B cell (primary cell): ENCODE results near the gene NPFF. TPM values are rescaled to one million over a fixed set of nuclear protein-coding genes. Genes with fewer than 3 reads are reported as not detected.

Experiments
- ATAC-seq: fragments of 200-7000 bp; cut with Tn5 transposase; one replicate; pipeline ENCODE4 v1.10.0; 2021; ENCODE audit warnings: low read depth, mild to moderate bottlenecking, moderate number of reproducible peaks, moderate library complexity
- CTCF ChIA-PET: fragments of 350-600 bp; sonication (Branson Sonifier 250); formaldehyde crosslinking; loops from one replicate; lab custom pipeline; 2021; ENCODE audit warnings: antibody characterized with exemption, inconsistent platforms; lab: Charles Lee
- POLR2A ChIA-PET: fragments of 350-600 bp; sonication (Branson Sonifier 250); formaldehyde crosslinking; loops from one replicate; lab custom pipeline; 2021; ENCODE audit warnings: antibody characterized with exemption; lab: Charles Lee
- DNase-seq: peaks from one replicate; pipeline ENCODE4 v3.0.0; 2013
- H2AFZ ChIP-seq: 2 replicates; pipeline ENCODE4 v1.6.1; 2012; ENCODE audit warnings: mild to moderate bottlenecking, low read depth, low read length; ENCODE audit not compliant: insufficient read depth, poor library complexity, severe bottlenecking
- H3K27ac ChIP-seq, 2 donors: 1 replicate in 1 of 2; 2 replicates in 1 of 2; pipeline ENCODE4 v1.5.1; 2012 to 2013; ENCODE audit warnings: low read length in 2 of 2, mild to moderate bottlenecking in 2 of 2, moderate library complexity in 1 of 2
- H3K27me3 ChIP-seq, 4 experiments: fragments of 200-600 bp in 1 of 4; sonication (generic) in 1 of 4; replicated peaks in 1 of 4; 1 replicate in 2 of 4; 2 replicates in 2 of 4; pipeline versions ENCODE4 v1.6.1 to v1.7.0; 2013 to 2016; ENCODE audit warnings: low read length in 3 of 4, mild to moderate bottlenecking in 2 of 4, mixed read lengths in 1 of 4, moderate library complexity in 1 of 4; ENCODE audit not compliant: insufficient read depth in 4 of 4, control insufficient read depth in 3 of 4; ENCODE audit errors: control extremely low read depth in 1 of 4
- H3K36me3 ChIP-seq, 2 experiments: replicated peaks in 1 of 2; 1 replicate in 1 of 2; 2 replicates in 1 of 2; pipeline versions ENCODE4 v1.6.1 to v1.7.1; 2013; ENCODE audit warnings: low read length in 1 of 2; ENCODE audit not compliant: insufficient read depth in 2 of 2, control insufficient read depth in 1 of 2; ENCODE audit errors: control extremely low read depth in 1 of 2, extremely low read depth in 1 of 2
- H3K4me1 ChIP-seq, 2 donors: fragments of 200-600 bp in 1 of 2; sonication (generic) in 1 of 2; 1 replicate in 1 of 2; 2 replicates in 1 of 2; pipeline versions ENCODE4 v1.5.1 to v1.6.1; 2013 to 2017; ENCODE audit warnings: low read length in 2 of 2; ENCODE audit not compliant: control insufficient read depth in 2 of 2, insufficient read depth in 2 of 2
- H3K4me2 ChIP-seq: replicated peaks from 2 replicates; pipeline ENCODE3; 2012; ENCODE audit warnings: mild to moderate bottlenecking, low read depth, low read length; ENCODE audit not compliant: poor library complexity, severe bottlenecking
- H3K4me3 ChIP-seq, 5 experiments: fragments of 200-600 bp in 1 of 5; sonication (generic) in 1 of 5; 1 replicate in 3 of 5; 2 replicates in 2 of 5; pipeline versions ENCODE4 v1.5.1 to v1.7.0; 2011 to 2016; ENCODE audit warnings: low read length in 4 of 5, mild to moderate bottlenecking in 4 of 5, low read depth in 2 of 5, control low read depth in 1 of 5, moderate library complexity in 1 of 5; ENCODE audit not compliant: insufficient read depth in 1 of 5; ENCODE audit errors: control extremely low read depth in 1 of 5, extremely low read depth in 1 of 5
- H3K79me2 ChIP-seq: fragments of 200-600 bp; sonication (generic); one replicate; pipeline ENCODE4 v1.6.0; 2016; ENCODE audit warnings: low read length; ENCODE audit not compliant: control insufficient read depth, insufficient read depth
- H3K9ac ChIP-seq: fragments of 200-600 bp; sonication (generic); 2 replicates; pipeline ENCODE4 v1.6.1; 2017; ENCODE audit warnings: mild to moderate bottlenecking, low read length, moderate library complexity
- H3K9me3 ChIP-seq, 3 donors: one replicate each; pipeline versions ENCODE4 v1.6.1 to v1.7.1; 2013; ENCODE audit warnings: low read length in 2 of 3; ENCODE audit not compliant: control insufficient read depth in 2 of 3, insufficient read depth in 1 of 3; ENCODE audit errors: control extremely low read depth in 1 of 3
- H4K20me1 ChIP-seq: 2 replicates; pipeline ENCODE4 v1.6.0; 2012; ENCODE audit warnings: mild to moderate bottlenecking, low read length; ENCODE audit not compliant: insufficient read depth, control insufficient read depth, poor library complexity, severe bottlenecking
- H3K27ac Mint-ChIP-seq: one replicate; pipeline ENCODE4 v1.8.0; 2021; ENCODE audit warnings: mixed read lengths
- H3K27me3 Mint-ChIP-seq: one replicate; pipeline ENCODE4 v1.8.0; 2021; ENCODE audit warnings: mixed read lengths
- H3K4me1 Mint-ChIP-seq: one replicate; pipeline ENCODE4 v1.8.0; 2021; ENCODE audit warnings: mixed read lengths
- H3K4me3 Mint-ChIP-seq: one replicate; pipeline ENCODE4 v1.8.0; 2021; ENCODE audit warnings: mixed read lengths
- H3K9me3 Mint-ChIP-seq: one replicate; pipeline ENCODE4 v1.8.0; 2022; ENCODE audit warnings: mixed read lengths; ENCODE audit not compliant: insufficient read depth
- CTCF ChIP-seq: fragments of 200-600 bp; IDR thresholded peaks from one replicate; pipeline ENCODE4 v1.8.0; 2022; ENCODE audit warnings: antibody characterized with exemption, mild to moderate bottlenecking
- EZH2 ChIP-seq: IDR thresholded peaks from 2 replicates; pipeline ENCODE4 v1.6.1; 2012; ENCODE audit warnings: borderline replicate concordance, low read depth, mild to moderate bottlenecking, moderate library complexity, low read length; ENCODE audit not compliant: insufficient read depth, poor library complexity, severe bottlenecking
- WGBS: methylation state at CpG from one replicate; pipeline ENCODE4 v1.1.5; 2013; ENCODE audit warnings: missing lambda C conversion rate; ENCODE audit not compliant: insufficient coverage; 5-methylcytosine and 5-hydroxymethylcytosine counted together
- intact Hi-C: fragments of 100-400 bp; cut with micrococcal nuclease; formaldehyde crosslinking; loops from one replicate; pipeline ENCODE4 v1.10.0; 2022
- polyA plus RNA-seq: library from polyadenylated mRNA; depleted of rRNA; stranded (reverse); fragments of >200 nt; gene quantifications from 2 replicates; pipeline ENCODE4 v1.2.3, GENCODE V29; 2012
- total RNA-seq, 2 donors: library from RNA; stranded (reverse); fragments of 120-200 nt in 1 of 2; gene quantifications; 1 replicate in 1 of 2; 2 replicates in 1 of 2; pipeline versions ENCODE4 v1.2.3 to v1.2.4, GENCODE V29; 2013 to 2022

The NPFF gene
- total and polyA plus RNA-seq, 2 donors (not counting 1 experiment from before 2014, with no cell fraction given): 0.34 TPM; not detected in 1

GRCh38 chr12:53500142-53500775 is 7.0 kb downstream of the NPFF start:
- ATAC-seq: no peak
- Histone ChIP-seq H3K9me3 (peaks cover 0 to 6% (median 0%) of the 10 kb centered on the region in 3 donors), H4K20me1 (no peaks in the 10 kb centered on the region), H3K27ac (peak overlapping the region; percentile 95 to 97), H3K36me3 (peaks cover 0 to 11% of the 10 kb centered on the region in 2 experiments), H3K4me1 (peaks cover 22 to 28% of the 10 kb centered on the region in 2 donors), H3K27me3 (no peaks in the 10 kb centered on the region), H3K9ac (peak overlapping the region; percentile 99), H2AFZ (peak overlapping the region; percentile 94), H3K4me3 (peak overlapping the region; percentile 65 to 94 (median 76)), H3K4me2 (peak overlapping the region; percentile 85), H3K79me2 (peaks cover 21% of the 10 kb centered on the region)
- ChIA-PET CTCF (interaction anchor here (1.0 to 3.5 kb wide), 11 partner anchors 9 to 286 kb away, joined by 4 to 27 read pairs (median 5); partner anchors contain the start of genes AAAS and SP1), POLR2A (interaction anchor here (0.7 to 2.6 kb wide), 11 partner anchors 8 to 179 kb away, joined by 3 to 15 read pairs (median 4); partner anchors contain the start of genes AAAS, ATP5MC2, PRR13 and SP1)
- Mint-ChIP-seq H3K4me3 (peak overlapping the region; percentile 92), H3K27ac (peak overlapping the region; percentile 97), H3K9me3 (no peaks in the 10 kb centered on the region), H3K27me3 (no peaks in the 10 kb centered on the region), H3K4me1 (peaks cover 29% of the 10 kb centered on the region)
- DNase-seq: no peak
- no peak for TF ChIP-seq CTCF
- no peak for TF ChIP-seq EZH2
- intact Hi-C loops: loop anchor here (1.0 to 2.0 kb wide), 9 partner anchors 48 to 494 kb away; partner anchors contain the start of genes ATF7, CSAD, EIF4B and PCBP2
- 3% methylated on average over 16 of the region's 17 CpGs for WGBS
